GM13976 (cell line): ENCODE data around the gene PRKAG2.

Experiments used
- DNase-seq: peaks from one replicate; pipeline ENCODE4 v3.0.0; 2012; ENCODE audit warnings: low spot score
- in situ Hi-C: fragments of 300-500 bp; cut with MboI; formaldehyde crosslinking; loops from one replicate; pipeline ENCODE4 v1.12.0; 2022; ENCODE audit warnings: low sequenced_read_pairs, mixed read lengths, inconsistent platforms; ENCODE audit not compliant: unreplicated experiment
- TF ChIP-seq, protein P1 (sequence below): IDR thresholded peaks from 2 replicates; pipeline ENCODE4 v1.5.1; 2012; ENCODE audit warnings: borderline replicate concordance, mild to moderate bottlenecking; ENCODE audit not compliant: insufficient read depth; ENCODE audit errors: extremely low read depth, missing control alignments, control extremely low read depth

PRKAG2 gene

GRCh38 chr7:151817981-151818673 lies 58.8 kb downstream of the PRKAG2 start:
- in situ Hi-C loops, result no loop called here
- no peak for DNase-seq
- TF ChIP-seq, protein P1, sequence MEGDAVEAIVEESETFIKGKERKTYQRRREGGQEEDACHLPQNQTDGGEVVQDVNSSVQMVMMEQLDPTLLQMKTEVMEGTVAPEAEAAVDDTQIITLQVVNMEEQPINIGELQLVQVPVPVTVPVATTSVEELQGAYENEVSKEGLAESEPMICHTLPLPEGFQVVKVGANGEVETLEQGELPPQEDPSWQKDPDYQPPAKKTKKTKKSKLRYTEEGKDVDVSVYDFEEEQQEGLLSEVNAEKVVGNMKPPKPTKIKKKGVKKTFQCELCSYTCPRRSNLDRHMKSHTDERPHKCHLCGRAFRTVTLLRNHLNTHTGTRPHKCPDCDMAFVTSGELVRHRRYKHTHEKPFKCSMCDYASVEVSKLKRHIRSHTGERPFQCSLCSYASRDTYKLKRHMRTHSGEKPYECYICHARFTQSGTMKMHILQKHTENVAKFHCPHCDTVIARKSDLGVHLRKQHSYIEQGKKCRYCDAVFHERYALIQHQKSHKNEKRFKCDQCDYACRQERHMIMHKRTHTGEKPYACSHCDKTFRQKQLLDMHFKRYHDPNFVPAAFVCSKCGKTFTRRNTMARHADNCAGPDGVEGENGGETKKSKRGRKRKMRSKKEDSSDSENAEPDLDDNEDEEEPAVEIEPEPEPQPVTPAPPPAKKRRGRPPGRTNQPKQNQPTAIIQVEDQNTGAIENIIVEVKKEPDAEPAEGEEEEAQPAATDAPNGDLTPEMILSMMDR, result no peak

DNA sequence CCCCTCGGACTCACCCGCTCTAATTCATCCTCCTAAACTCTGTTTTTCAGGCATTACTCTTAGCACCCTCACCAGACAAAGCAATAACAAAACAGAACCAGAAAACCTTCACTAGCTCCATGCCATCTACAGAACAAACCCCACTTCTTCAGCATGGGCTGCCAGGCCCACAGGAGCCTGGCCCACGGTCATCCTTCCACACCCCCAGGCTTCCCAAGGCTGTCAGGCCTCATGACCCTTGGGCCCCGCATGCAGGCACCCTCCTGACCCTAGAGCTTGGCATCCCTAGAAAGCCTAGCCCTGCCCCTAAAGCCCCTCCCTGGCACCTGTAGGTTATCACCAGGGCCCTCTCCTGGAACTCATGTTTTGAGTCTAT lies 59.6 kb downstream of the PRKAG2 start:
- in situ Hi-C loops, result no loop called here
- DNase-seq, result no peak
- TF ChIP-seq, protein P1, result no peak

GRCh38 chr7:151816562-151817314 lies 60.2 kb downstream of the PRKAG2 start:
- TF ChIP-seq, protein P1, result no peak
- in situ Hi-C loops, result no loop called here

GRCh38 chr7:151815419-151815818 lies 61.5 kb downstream of the PRKAG2 start:
- no peak for DNase-seq
- TF ChIP-seq, protein P1, result no peak
- in situ Hi-C loops, result no loop called here

More at GRCh38 chr7:151816562-151817314, 60.2 kb downstream of the PRKAG2 start:
- no peak for DNase-seq

DNA sequence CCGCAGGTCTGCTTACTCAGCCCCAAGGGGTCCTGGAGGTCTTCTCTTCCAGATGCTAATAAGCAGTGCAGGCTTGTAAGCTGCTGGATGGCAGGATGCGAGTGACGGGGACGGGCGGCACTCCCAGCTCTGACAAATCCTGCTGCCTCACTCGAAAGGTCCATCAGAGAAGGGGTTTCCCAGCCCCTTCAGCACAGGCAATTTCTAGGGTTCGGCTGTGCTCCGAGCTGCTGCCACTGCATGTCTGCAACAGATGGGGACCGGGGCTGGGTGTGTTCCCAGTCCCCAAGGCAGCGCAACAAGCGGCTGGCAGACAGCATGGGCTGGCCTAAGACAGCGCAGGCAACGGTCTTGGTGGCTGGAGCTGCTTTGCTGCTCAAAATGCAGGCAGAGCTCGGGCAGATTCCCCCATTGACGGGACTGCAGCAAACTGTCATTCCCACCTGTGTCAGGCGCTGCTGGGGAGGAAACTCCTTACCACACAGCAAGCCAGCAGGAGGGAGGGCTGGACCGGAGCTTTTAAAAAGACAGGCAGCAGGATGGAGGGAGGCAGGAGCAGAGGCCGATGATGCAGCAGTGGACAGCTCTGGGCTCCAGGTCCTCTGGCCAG lies 62.4 kb downstream of the PRKAG2 start:
- in situ Hi-C loops, result no loop called here
- DNase-seq, result no peak
- TF ChIP-seq, protein P1, result no peak

DNA sequence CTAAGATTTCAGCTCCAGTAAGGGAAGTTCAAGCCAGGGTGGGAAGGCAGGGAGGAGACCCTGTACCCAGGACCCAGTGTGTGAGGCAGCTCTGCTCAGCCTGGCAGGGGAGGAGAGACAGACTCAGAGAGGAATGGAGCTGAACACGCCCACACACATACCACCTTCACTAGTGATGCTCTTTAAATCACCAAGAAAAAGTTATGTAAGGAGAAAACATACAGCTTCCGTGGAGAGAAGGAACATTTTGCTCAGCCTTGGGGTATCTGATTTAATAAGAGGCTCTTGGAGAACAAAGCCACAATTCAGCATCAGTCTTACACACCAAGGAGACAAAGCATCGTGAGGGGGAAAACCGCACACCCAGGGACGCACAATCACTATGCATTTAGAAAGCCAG lies 62.9 kb downstream of the PRKAG2 start:
- DNase-seq, result no peak
- TF ChIP-seq, protein P1, result no peak
- in situ Hi-C loops, result no loop called here
